HCT116 (cell line): ENCODE data around the gene RAB1A. TPM values are rescaled to one million over a fixed set of nuclear protein-coding genes. Genes with fewer than 3 reads are reported as not detected.
A peak's percentile ranks its signal among the peaks of the same experiment; 100 is the strongest.

ENCODE experiments used
- ATAC-seq: fragments of 200-7000 bp; cut with Tn5 transposase; 2 replicates; pipeline ENCODE4 v1.9.1; 2020; ENCODE audit warnings: mild to moderate bottlenecking, moderate library complexity
- BruUV-seq: library from RNA; stranded (reverse); fragments of 400-500 nt; replicated peaks from 2 replicates; lab custom pipeline; 2021; lab: Mats Ljungman, UMichigan
- CTCF ChIA-PET: fragments of 300-600 bp; sonication (Branson Sonifier 250); formaldehyde crosslinking; loops from one replicate; lab custom pipeline; 2021; ENCODE audit warnings: antibody characterized with exemption; lab: Charles Lee
- POLR2A ChIA-PET: fragments of 300-600, 350-600 bp; sonication (Branson Sonifier 250); formaldehyde crosslinking; loops from one replicate; lab custom pipeline; 2021; ENCODE audit warnings: antibody characterized with exemption; lab: Charles Lee
- RAD21 ChIA-PET, 2 experiments: fragments of 300-600 bp; sonication (Branson Sonifier 250); formaldehyde crosslinking; loops; one replicate each; lab custom pipeline; 2023; ENCODE audit warnings: low total read pairs in 2 of 2; ENCODE audit not compliant: uncharacterized antibody in 2 of 2, unreplicated experiment in 2 of 2, low non-redundant PET in 1 of 2; lab: Charles Lee
- DNase-seq: peaks from one replicate; pipeline ENCODE4 v3.0.0-alpha.2; 2010; ENCODE audit warnings: low read depth, low spot score
- H2AFZ ChIP-seq: fragments of 200-600 bp; shearing (Covaris generic), sonication (generic); 2 replicates; pipeline ENCODE4 v1.6.1; 2017; ENCODE audit warnings: low read depth, mixed run types, mixed read lengths, antibody characterized with exemption, low read length; ENCODE audit not compliant: poor library complexity, severe bottlenecking
- H3K27ac ChIP-seq: 2 replicates; pipeline ENCODE4 v1.5.1; 2012; ENCODE audit warnings: low read depth, low read length
- H3K27me3 ChIP-seq: fragments of 200-600 bp; sonication (generic); 2 replicates; pipeline ENCODE4 v1.6.1; 2016; ENCODE audit warnings: mixed run types, low read length, mixed read lengths; ENCODE audit not compliant: insufficient read depth
- H3K36me3 ChIP-seq, 2 experiments: fragments of 200-500 bp in 1 of 2; fragments of 200-600 bp in 1 of 2; sonication (Bioruptor generic) in 1 of 2; sonication (generic) in 1 of 2; 2 replicates each; pipeline versions ENCODE4 v1.5.1 to v1.6.1; 2014 to 2016; ENCODE audit warnings: low read length in 2 of 2, inconsistent platforms in 1 of 2, mixed read lengths in 1 of 2, mixed run types in 1 of 2; ENCODE audit not compliant: insufficient read depth in 2 of 2, control insufficient read depth in 1 of 2
- H3K4me1 ChIP-seq, 2 experiments: fragments of 200-600 bp in 1 of 2; sonication (generic) in 1 of 2; 2 replicates each; pipeline versions ENCODE4 v1.5.1 to v1.6.1; 2012 to 2017; ENCODE audit warnings: low read length in 2 of 2, inconsistent platforms in 1 of 2, mild to moderate bottlenecking in 1 of 2, mixed read lengths in 1 of 2, mixed run types in 1 of 2, moderate library complexity in 1 of 2; ENCODE audit not compliant: insufficient read depth in 2 of 2, control insufficient read depth in 1 of 2
- H3K4me2 ChIP-seq: fragments of 200-600 bp; sonication (generic); 2 replicates; pipeline ENCODE4 v1.6.1; 2017; ENCODE audit warnings: mixed run types, low read length, mixed read lengths
- H3K4me3 ChIP-seq, 2 experiments: fragments of 200-600 bp in 1 of 2; sonication (generic) in 1 of 2; replicated peaks in 1 of 2; 2 replicates each; pipeline ENCODE4 v1.5.1; 2011 to 2016; ENCODE audit warnings: low read length in 2 of 2, control low read depth in 1 of 2, low read depth in 1 of 2, mild to moderate bottlenecking in 1 of 2, mixed read lengths in 1 of 2, mixed run types in 1 of 2
- H3K79me2 ChIP-seq: fragments of 200-600 bp; sonication (generic); 2 replicates; pipeline ENCODE4 v1.6.1; 2017; ENCODE audit warnings: mild to moderate bottlenecking, mixed run types, low read length, moderate library complexity, mixed read lengths; ENCODE audit not compliant: insufficient read depth
- H3K9ac ChIP-seq: fragments of 200-600 bp; sonication (generic); 2 replicates; pipeline ENCODE4 v1.6.1; 2016; ENCODE audit warnings: low read length, mixed read lengths
- H3K9me2 ChIP-seq: fragments of 200-600 bp; sonication (generic), shearing (Covaris generic); 2 replicates; pipeline ENCODE4 v1.6.1; 2017; ENCODE audit warnings: mixed run types, mild to moderate bottlenecking, moderate library complexity; ENCODE audit not compliant: insufficient read depth
- H3K9me3 ChIP-seq, 2 experiments: fragments of 200-500 bp in 1 of 2; fragments of 200-600 bp in 1 of 2; sonication (Bioruptor generic) in 1 of 2; sonication (generic) in 1 of 2; 2 replicates each; pipeline ENCODE4 v1.6.1; 2014 to 2017; ENCODE audit warnings: low read length in 2 of 2, mixed read lengths in 2 of 2, inconsistent platforms in 1 of 2, low read depth in 1 of 2, mild to moderate bottlenecking in 1 of 2, mixed run types in 1 of 2, moderate library complexity in 1 of 2; ENCODE audit not compliant: control insufficient read depth in 1 of 2, insufficient read depth in 1 of 2
- H4K20me1 ChIP-seq: fragments of 200-600 bp; sonication (generic), shearing (Covaris generic); 2 replicates; pipeline ENCODE4 v1.6.1; 2017; ENCODE audit warnings: mixed run types, mild to moderate bottlenecking, moderate library complexity; ENCODE audit not compliant: insufficient read depth
- CBX3 ChIP-seq: IDR thresholded peaks from 2 replicates; pipeline ENCODE4 v1.6.1; 2012; ENCODE audit warnings: low read depth
- CEBPB ChIP-seq: IDR thresholded peaks from 2 replicates; pipeline ENCODE4 v1.6.1; 2012; ENCODE audit warnings: low read depth
- EGR1 ChIP-seq: IDR thresholded peaks from 2 replicates; pipeline ENCODE4 v1.6.1; 2012; ENCODE audit warnings: low read depth
- EZH2 ChIP-seq: fragments of 200-600 bp; sonication (generic); IDR thresholded peaks from 2 replicates; pipeline ENCODE4 v1.6.1; 2017; ENCODE audit warnings: antibody characterized with exemption, mixed run types
- EZH2phosphoT487 ChIP-seq: fragments of 200-600 bp; IDR thresholded peaks from 2 replicates; pipeline ENCODE4 v1.6.1; 2018; ENCODE audit warnings: antibody characterized with exemption, borderline replicate concordance
- JUND ChIP-seq: IDR thresholded peaks from 2 replicates; pipeline ENCODE4 v1.6.1; 2012
- POLR2AphosphoS5 ChIP-seq: IDR thresholded peaks from 2 replicates; pipeline ENCODE4 v1.6.1; 2011; ENCODE audit warnings: mild to moderate bottlenecking, low read depth, low read length, moderate library complexity
- RAD21 ChIP-seq: IDR thresholded peaks from 2 replicates; pipeline ENCODE4 v1.6.1; 2012; ENCODE audit warnings: low read depth, mild to moderate bottlenecking
- SIN3A ChIP-seq: IDR thresholded peaks from 2 replicates; pipeline ENCODE4 v1.6.1; 2012; ENCODE audit warnings: low read depth
- SRF ChIP-seq: IDR thresholded peaks from 2 replicates; pipeline ENCODE4 v1.6.1; 2012; ENCODE audit warnings: low read depth
- TCF7L2 ChIP-seq: IDR thresholded peaks from 2 replicates; pipeline ENCODE4 v1.7.0; 2011; ENCODE audit warnings: borderline replicate concordance, inconsistent platforms; ENCODE audit not compliant: insufficient read depth, insufficient read length; ENCODE audit errors: extremely low read depth
- ZFX ChIP-seq: fragments of 450-650 bp; IDR thresholded peaks from 2 replicates; pipeline ENCODE4 v1.6.1; 2017
- intact Hi-C: fragments of 100-400 bp; cut with micrococcal nuclease; formaldehyde crosslinking; loops from 2 replicates; pipeline ENCODE4 v1.10.0; 2022
- total RNA-seq: library from RNA; stranded (reverse); gene quantifications from one replicate; pipeline ENCODE4 v1.2.1, GENCODE V29; 2021; ENCODE audit not compliant: unreplicated experiment

RAB1A gene
- total RNA-seq, 1 experiment from 2014 or later, result 131 TPM

DNA sequence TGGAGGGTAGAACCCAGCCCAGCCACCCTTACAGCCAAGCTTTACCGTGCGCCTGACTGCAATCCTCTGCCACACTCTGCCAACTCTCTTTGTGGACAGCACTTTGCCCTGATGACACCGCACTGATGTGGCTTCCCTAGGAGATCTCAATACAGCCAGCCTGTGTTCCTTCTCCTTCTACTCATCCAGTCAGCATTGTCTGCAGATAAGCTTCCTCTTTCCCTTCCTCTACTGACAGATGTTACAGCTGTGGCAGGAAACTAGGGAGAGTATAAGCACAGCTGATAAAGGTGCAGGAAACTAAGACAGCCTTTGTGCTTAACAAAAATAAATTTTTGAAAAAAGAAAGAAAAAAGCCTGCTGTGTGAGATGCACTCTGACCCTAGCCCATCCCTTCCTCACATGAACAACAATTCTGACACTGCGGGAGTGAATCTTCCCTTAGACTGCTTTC is 48.6 kb downstream of the RAB1A start:
- CTCF ChIA-PET, result no interaction called here
- no peak overlapping the region for H3K27ac ChIP-seq
- H3K36me3 ChIP-seq, result peaks cover 23 to 26% of the 10 kb centered on the region in 2 experiments
- H3K4me3 ChIP-seq, result no peak overlapping the region
- H3K9me2 ChIP-seq, result no peaks in the 10 kb centered on the region
- H4K20me1 ChIP-seq, result no peaks in the 10 kb centered on the region
- peaks cover 9% of the 10 kb centered on the region; the same call in 1 of the 2 replicates for H3K79me2 ChIP-seq
- no peaks in the 10 kb centered on the region for H3K9me3 ChIP-seq
- TF ChIP-seq EZH2 (no peak), EGR1 (no peak), POLR2AphosphoS5 (0 out of 2 replicates have a peak, but pooled peaks have one; percentile 12), CBX3 (no peak), SRF (no peak), SIN3A (no peak), RAD21 (no peak)
- H3K27me3 ChIP-seq, result no peaks in the 10 kb centered on the region
- DNase-seq, result no peak
- POLR2A ChIA-PET, result no interaction called here
- intact Hi-C loops, result no loop called here
- no peak overlapping the region for H3K9ac ChIP-seq
- no peak overlapping the region for H3K4me2 ChIP-seq
- no peak overlapping the region for H2AFZ ChIP-seq
- ATAC-seq, result no peak
- peaks cover 0 to 4% of the 10 kb centered on the region in 2 experiments; a peak in 1 of 4 replicates for H3K4me1 ChIP-seq
- RAD21 ChIA-PET, result interaction anchor here in 1 of 2 experiments (0.7 kb wide), 1 partner anchor 48 kb away, joined by 3 read pairs; the partner anchor contains the start of gene RAB1A
- no TSS peak for BruUV-seq

DNA sequence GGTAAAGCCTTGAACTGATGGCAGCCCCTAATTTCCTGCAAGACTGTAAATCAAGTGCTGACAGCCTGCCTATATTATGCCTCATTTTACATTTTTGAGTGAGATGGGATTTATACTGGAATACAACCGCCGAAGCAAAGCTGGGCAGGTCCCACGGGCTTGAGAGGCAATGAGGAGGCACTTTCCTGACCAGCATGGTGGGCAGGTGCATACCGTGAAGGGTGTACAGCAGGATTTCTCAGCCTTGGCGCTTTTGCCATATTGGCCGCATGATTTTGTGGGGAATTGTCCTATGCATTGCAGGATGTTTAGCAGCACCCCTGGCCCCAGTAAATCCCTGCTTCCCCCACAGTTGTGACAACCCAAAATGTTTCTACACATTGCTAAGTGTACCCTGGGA is 50.9 kb downstream of the RAB1A start:
- RAD21 ChIA-PET, result no interaction called here
- no peak overlapping the region for H3K4me2 ChIP-seq
- peaks cover 0 to 11% of the 10 kb centered on the region in 2 experiments; a peak in 2 of 4 replicates for H3K4me1 ChIP-seq
- CTCF ChIA-PET, result no interaction called here
- H4K20me1 ChIP-seq, result no peaks in the 10 kb centered on the region
- no TSS peak for BruUV-seq
- no peak overlapping the region for H3K4me3 ChIP-seq
- ATAC-seq, result no peak
- no peak overlapping the region for H2AFZ ChIP-seq
- TF ChIP-seq SRF (no peak), JUND (no peak), EGR1 (no peak), CBX3 (no peak), TCF7L2 (no peak), ZFX (no peak), CEBPB (no peak), EZH2phosphoT487 (no peak)
- H3K36me3 ChIP-seq, result peaks cover 20 to 22% of the 10 kb centered on the region in 2 experiments; a peak in 3 of 4 replicates
- H3K79me2 ChIP-seq, result peaks cover 5% of the 10 kb centered on the region; the same call in 1 of the 2 replicates
- H3K27me3 ChIP-seq, result no peaks in the 10 kb centered on the region
- POLR2A ChIA-PET, result interaction anchor here (1.3 kb wide), 1 partner anchor 51 kb away, joined by 3 read pairs; the partner anchor contains the start of gene RAB1A
- DNase-seq, result no peak
- no peak overlapping the region for H3K27ac ChIP-seq
- intact Hi-C loops, result no loop called here
- no peak overlapping the region for H3K9ac ChIP-seq
- no peaks in the 10 kb centered on the region for H3K9me2 ChIP-seq
- no peaks in the 10 kb centered on the region for H3K9me3 ChIP-seq
